ENCODE measurements around the gene REN.

Gene REN

DNA sequence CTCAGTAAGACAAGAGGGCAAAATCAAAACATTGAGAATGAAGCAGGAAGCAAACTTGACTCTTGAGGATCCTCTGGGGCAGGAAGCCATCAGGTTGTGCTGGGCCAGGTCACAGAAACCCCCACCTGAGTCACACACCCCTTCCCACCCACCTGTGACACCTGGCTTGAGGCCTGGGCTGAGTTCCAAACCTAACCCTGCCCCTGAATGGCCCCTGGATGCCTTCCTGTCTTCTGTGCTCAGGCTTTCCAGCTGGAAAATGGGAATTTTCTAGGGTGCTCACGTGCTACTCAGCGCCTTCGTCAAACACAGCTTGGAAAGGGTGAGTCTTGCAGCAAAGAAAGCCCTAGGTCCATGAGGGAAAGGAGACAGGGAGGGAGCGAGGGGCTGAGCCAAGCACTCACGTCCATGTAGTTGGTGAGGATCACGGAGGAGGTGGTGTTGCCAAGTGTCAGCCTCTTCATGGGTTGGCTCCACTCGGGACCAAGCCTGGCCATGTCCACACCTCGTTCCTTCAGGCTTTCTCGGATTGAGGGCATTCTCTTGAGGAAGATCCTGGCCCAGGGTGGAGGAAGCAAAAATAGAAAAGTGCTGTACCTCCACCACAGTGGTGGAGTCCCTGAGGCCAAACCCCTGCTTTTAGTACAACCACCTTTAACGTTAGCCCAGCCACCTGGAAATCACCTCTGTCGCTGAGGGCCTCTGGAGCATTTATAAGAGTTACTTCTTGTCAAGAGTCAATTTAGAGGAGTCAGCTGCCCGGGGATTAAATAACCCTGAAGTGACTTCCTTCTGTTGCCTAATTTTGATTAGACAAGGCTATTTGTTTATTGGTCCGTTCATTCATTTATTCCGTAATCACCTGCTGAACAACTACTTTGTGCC, 4.3 kb downstream of the REN start:
- Histone ChIP-seq H3K9me3 (no peaks in the 10 kb centered on the region), H3K4me3 (ENCODE audit: low read depth in 1 of 2, low read length in 1 of 2) (no peak overlapping the region), H3K36me3 (no peaks in the 10 kb centered on the region), H3K27ac (no peak overlapping the region), H3K27me3 (peaks cover 26% of the 10 kb centered on the region), H3K4me1 (ENCODE audit: control insufficient read depth in 1 of 2, insufficient read depth in 1 of 2, low read depth in 1 of 2, low read length in 1 of 2) (no peaks in the 10 kb centered on the region)
- TF ChIP-seq, protein P1, sequence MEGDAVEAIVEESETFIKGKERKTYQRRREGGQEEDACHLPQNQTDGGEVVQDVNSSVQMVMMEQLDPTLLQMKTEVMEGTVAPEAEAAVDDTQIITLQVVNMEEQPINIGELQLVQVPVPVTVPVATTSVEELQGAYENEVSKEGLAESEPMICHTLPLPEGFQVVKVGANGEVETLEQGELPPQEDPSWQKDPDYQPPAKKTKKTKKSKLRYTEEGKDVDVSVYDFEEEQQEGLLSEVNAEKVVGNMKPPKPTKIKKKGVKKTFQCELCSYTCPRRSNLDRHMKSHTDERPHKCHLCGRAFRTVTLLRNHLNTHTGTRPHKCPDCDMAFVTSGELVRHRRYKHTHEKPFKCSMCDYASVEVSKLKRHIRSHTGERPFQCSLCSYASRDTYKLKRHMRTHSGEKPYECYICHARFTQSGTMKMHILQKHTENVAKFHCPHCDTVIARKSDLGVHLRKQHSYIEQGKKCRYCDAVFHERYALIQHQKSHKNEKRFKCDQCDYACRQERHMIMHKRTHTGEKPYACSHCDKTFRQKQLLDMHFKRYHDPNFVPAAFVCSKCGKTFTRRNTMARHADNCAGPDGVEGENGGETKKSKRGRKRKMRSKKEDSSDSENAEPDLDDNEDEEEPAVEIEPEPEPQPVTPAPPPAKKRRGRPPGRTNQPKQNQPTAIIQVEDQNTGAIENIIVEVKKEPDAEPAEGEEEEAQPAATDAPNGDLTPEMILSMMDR (IDR thresholded peaks at IDR 0.05), result no peak

DNA sequence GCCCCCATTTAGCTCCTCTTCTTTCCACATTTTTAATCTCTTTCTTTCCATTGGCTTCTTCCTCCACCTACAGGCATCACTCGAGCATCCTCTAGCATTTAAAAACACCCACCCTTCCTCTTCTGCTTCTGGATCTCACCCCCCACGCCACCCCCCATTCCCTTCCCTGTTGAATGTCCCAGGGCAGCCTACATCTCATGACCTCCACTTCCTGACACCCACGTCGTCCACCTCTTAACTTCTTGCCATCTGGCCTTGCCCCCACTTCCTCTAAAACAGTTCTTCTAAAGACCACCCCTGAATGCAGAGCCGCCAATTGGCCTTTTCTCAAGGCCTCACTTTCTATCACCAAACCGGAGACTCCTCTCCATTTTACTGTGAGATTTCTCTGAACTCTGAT, 8.2 kb downstream of the REN start:
- Histone ChIP-seq H3K4me3 (ENCODE audit: low read depth in 1 of 2, low read length in 1 of 2) (no peak overlapping the region), H3K27me3 (peaks cover 32% of the 10 kb centered on the region), H3K27ac (no peak overlapping the region), H3K36me3 (no peaks in the 10 kb centered on the region), H3K4me1 (ENCODE audit: control insufficient read depth in 1 of 2, insufficient read depth in 1 of 2, low read depth in 1 of 2, low read length in 1 of 2) (no peaks in the 10 kb centered on the region), H3K9me3 (no peaks in the 10 kb centered on the region)
- TF ChIP-seq, protein P1 (IDR thresholded peaks at IDR 0.05), result no peak

DNA sequence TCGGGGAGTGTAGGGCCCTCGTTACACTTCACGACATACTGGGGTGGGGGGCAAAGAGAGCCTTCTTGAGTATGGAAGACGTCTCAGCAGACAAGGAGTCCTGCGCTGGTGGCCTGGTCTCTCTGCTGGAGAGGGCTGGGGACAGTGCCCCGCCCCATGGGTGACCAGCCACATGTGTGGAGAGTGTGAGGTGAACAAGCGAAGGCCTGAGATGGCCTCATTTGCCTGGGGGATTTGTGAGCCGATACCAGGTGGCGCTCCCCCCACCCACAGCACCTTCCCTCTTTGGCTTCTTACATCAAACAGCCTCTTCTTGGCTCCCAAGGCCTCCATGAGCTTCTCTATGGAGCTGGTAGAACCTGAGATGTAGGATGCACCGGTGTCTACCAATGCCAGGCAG, 10.3 kb downstream of the REN start:
- H3K27ac ChIP-seq, result no peak overlapping the region
- H3K4me3 ChIP-seq (ENCODE audit: low read depth in 1 of 2, low read length in 1 of 2), result no peak overlapping the region
- H3K27me3 ChIP-seq, result peaks cover 49% of the 10 kb centered on the region
- TF ChIP-seq, protein P1 (IDR thresholded peaks at IDR 0.05), result no peak
- H3K9me3 ChIP-seq, result no peaks in the 10 kb centered on the region
- H3K4me1 ChIP-seq (ENCODE audit: control insufficient read depth in 1 of 2, insufficient read depth in 1 of 2, low read depth in 1 of 2, low read length in 1 of 2), result peaks cover 0 to 13% of the 10 kb centered on the region in 2 experiments
- no peaks in the 10 kb centered on the region for H3K36me3 ChIP-seq

DNA sequence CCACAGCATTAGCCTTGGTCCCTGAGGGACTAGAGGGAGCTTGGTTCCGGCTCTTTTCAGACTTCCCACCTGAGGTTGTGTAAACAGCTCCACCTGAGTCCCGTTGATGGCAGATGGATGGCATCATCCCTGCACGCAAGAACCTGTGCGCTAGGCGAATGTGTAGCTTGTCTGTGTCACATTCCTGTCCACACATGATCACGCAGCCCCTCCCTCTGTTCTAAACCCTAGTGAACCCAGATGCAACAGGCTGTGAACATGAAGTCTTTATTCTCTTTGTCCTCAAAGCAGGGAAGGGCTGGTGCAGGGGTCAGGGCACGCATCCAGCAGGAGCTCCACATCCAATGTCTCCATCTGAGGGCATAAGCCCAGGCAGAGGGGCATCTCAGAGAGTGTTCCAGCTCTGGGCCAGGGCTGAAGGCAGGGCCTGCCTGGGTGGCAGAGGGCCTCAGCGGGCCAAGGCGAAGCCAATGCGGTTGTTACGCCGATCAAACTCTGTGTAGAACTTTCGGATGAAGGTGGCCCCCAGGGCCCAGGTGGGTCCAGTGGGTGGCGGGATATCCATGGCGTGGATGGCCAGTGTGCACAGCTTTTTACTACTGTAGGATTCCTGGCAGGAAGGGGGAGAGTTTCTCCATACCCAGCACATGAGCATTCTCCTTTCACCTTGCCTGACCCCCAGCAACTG, 11.4 kb downstream of the REN start:
- peaks cover 61% of the 10 kb centered on the region for H3K27me3 ChIP-seq
- no peaks in the 10 kb centered on the region for H3K36me3 ChIP-seq
- H3K4me1 ChIP-seq (ENCODE audit: control insufficient read depth in 1 of 2, insufficient read depth in 1 of 2, low read depth in 1 of 2, low read length in 1 of 2), result peaks cover 0 to 13% of the 10 kb centered on the region in 2 experiments
- no peak overlapping the region for H3K4me3 ChIP-seq (ENCODE audit: low read depth in 1 of 2, low read length in 1 of 2)
- TF ChIP-seq, protein P1 (IDR thresholded peaks at IDR 0.05), result no peak
- no peak overlapping the region for H3K27ac ChIP-seq
- no peaks in the 10 kb centered on the region for H3K9me3 ChIP-seq

DNA sequence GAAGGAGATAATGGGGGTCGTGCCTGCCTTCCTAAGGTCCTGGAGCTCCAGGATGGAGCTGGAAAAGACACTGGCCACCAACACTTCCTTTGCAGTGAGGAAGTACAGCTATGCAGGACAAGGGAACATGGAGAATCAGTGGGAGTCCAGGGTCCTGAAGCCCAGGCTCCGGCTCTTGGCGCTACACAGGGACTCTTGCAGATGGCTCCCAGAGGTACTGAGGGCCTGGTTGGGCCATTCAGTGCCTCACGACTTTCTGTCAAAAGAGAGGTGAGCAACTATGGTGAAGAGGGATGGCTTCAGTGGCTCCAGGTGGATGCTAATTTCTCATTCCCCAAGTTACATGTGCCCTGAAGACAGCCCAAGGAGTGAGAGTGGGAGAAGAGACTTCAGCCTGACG, 12.5 kb downstream of the REN start:
- H3K27me3 ChIP-seq, result peaks cover 71% of the 10 kb centered on the region
- TF ChIP-seq, protein P1 (IDR thresholded peaks at IDR 0.05), result no peak
- H3K36me3 ChIP-seq, result no peaks in the 10 kb centered on the region
- H3K27ac ChIP-seq, result no peak overlapping the region
- no peaks in the 10 kb centered on the region for H3K9me3 ChIP-seq
- no peak overlapping the region for H3K4me3 ChIP-seq (ENCODE audit: low read depth in 1 of 2, low read length in 1 of 2)
- H3K4me1 ChIP-seq (ENCODE audit: control insufficient read depth in 1 of 2, insufficient read depth in 1 of 2, low read depth in 1 of 2, low read length in 1 of 2), result peaks cover 0 to 13% of the 10 kb centered on the region in 2 experiments

Measured in neutrophil (primary cell).